HepG2 (cell line): ENCODE data around the gene KCNH6. TPM values are rescaled to one million over a fixed set of nuclear protein-coding genes. Genes with fewer than 3 reads are reported as not detected.

Source experiments
- ATF7-NPFF ChIP-seq: sonication (generic); formaldehyde crosslinking; IDR thresholded peaks from 2 replicates; pipeline ENCODE4 v1.8.1; 2023; ENCODE audit warnings: mild to moderate bottlenecking, low read depth, missing genetic modification reagents, moderate library complexity
- BRF2 ChIP-seq: sonication (generic); formaldehyde crosslinking; IDR thresholded peaks from 2 replicates; pipeline ENCODE4 v1.8.1; 2022; ENCODE audit warnings: mild to moderate bottlenecking, missing genetic modification reagents
- DBP ChIP-seq: sonication (generic); formaldehyde crosslinking; IDR thresholded peaks from 2 replicates; pipeline ENCODE4 v1.4.0; 2020; ENCODE audit warnings: missing genetic modification reagents; ENCODE audit errors: not compliant biosample characterization
- ELF1 ChIP-seq: sonication (generic); formaldehyde crosslinking; IDR thresholded peaks from 2 replicates; pipeline ENCODE4 v1.4.0; 2020; ENCODE audit warnings: missing genetic modification reagents
- GATAD2A ChIP-seq: IDR thresholded peaks from 2 replicates; pipeline ENCODE4 v1.6.1; 2016
- GTF3A ChIP-seq: sonication (generic); formaldehyde crosslinking; conservative IDR thresholded peaks from 2 replicates; pipeline ENCODE4 v1.4.0; 2020; ENCODE audit warnings: mild to moderate bottlenecking, missing genetic modification reagents
- MAZ ChIP-seq, 2 experiments: sonication (generic) in 1 of 2; formaldehyde crosslinking in 1 of 2; IDR thresholded peaks; 2 replicates each; pipeline versions ENCODE4 v1.5.0 to v1.6.1; 2012 to 2020; ENCODE audit warnings: low read depth in 2 of 2, mild to moderate bottlenecking in 2 of 2, borderline replicate concordance in 1 of 2, improper control_type of control experiment in 1 of 2, low read length in 1 of 2, missing genetic modification reagents in 1 of 2, moderate library complexity in 1 of 2
- MEF2D ChIP-seq: sonication (generic); formaldehyde crosslinking; IDR thresholded peaks from 2 replicates; pipeline ENCODE4 v1.5.1; 2020; ENCODE audit warnings: mild to moderate bottlenecking, missing genetic modification reagents
- NONO ChIP-seq, 2 experiments: fragments of 450-650 bp in 1 of 2; sonication (generic) in 1 of 2; formaldehyde crosslinking in 1 of 2; IDR thresholded peaks in 1 of 2; conservative IDR thresholded peaks in 1 of 2; 2 replicates each; pipeline versions ENCODE4 v1.6.1 to v1.8.0; 2017 to 2022; ENCODE audit warnings: mild to moderate bottlenecking in 1 of 2, missing genetic modification reagents in 1 of 2, moderate library complexity in 1 of 2
- RORA ChIP-seq: sonication (generic); formaldehyde crosslinking; IDR thresholded peaks from 2 replicates; pipeline ENCODE4 v1.5.0; 2020; ENCODE audit warnings: mild to moderate bottlenecking, missing genetic modification reagents, moderate library complexity
- TBP ChIP-seq: sonication (generic); formaldehyde crosslinking; IDR thresholded peaks from 2 replicates; pipeline ENCODE4 v1.5.0; 2020; ENCODE audit warnings: missing genetic modification reagents
- TCF7 ChIP-seq: sonication (generic); IDR thresholded peaks from 2 replicates; pipeline ENCODE4 v1.6.1; 2016; ENCODE audit warnings: antibody characterized with exemption, low read depth
- TFAP4 ChIP-seq: sonication (generic); IDR thresholded peaks from 2 replicates; pipeline ENCODE4 v1.6.1; 2016; ENCODE audit warnings: low read depth, borderline replicate concordance
- ZBTB38 ChIP-seq: sonication (generic); formaldehyde crosslinking; IDR thresholded peaks from 2 replicates; pipeline ENCODE4 v1.5.1; 2020; ENCODE audit warnings: mild to moderate bottlenecking, missing genetic modification reagents
- ZBTB49 ChIP-seq: sonication (generic); formaldehyde crosslinking; IDR thresholded peaks from 2 replicates; pipeline ENCODE4 v1.4.0; 2020; ENCODE audit warnings: missing genetic modification reagents, borderline replicate concordance
- ZFAT ChIP-seq: sonication (generic); formaldehyde crosslinking; conservative IDR thresholded peaks from 2 replicates; pipeline ENCODE4 v1.8.1; 2023; ENCODE audit warnings: missing genetic modification reagents, inconsistent platforms
- ZNF264 ChIP-seq: sonication (generic); formaldehyde crosslinking; IDR thresholded peaks from 2 replicates; pipeline ENCODE4 v1.4.0; 2020; ENCODE audit warnings: missing genetic modification reagents
- ZNF598 ChIP-seq: sonication (generic); formaldehyde crosslinking; IDR thresholded peaks from 2 replicates; pipeline ENCODE4 v1.5.1; 2020; ENCODE audit warnings: mild to moderate bottlenecking, missing genetic modification reagents, borderline replicate concordance
- ZNF788 ChIP-seq: sonication (generic); formaldehyde crosslinking; IDR thresholded peaks from 2 replicates; pipeline ENCODE4 v1.5.0; 2020; ENCODE audit warnings: mild to moderate bottlenecking, missing genetic modification reagents, borderline replicate concordance
- polyA plus RNA-seq, 8 experiments: library from polyadenylated mRNA; depleted of rRNA in 3 of 8; stranded (reverse) in 7 of 8; unstranded in 1 of 8; fragments of >200 nt; fragmentation: Illumina TruSeq in 4 of 8; extraction: Trizol in 4 of 8; gene quantifications; 2 replicates each; pipeline versions ENCODE4 v1.2.1 to v1.2.3, GENCODE V29; 2011 to 2016; ENCODE audit warnings: low read depth in 4 of 8, missing spikeins in 1 of 8, mixed read lengths in 1 of 8; ENCODE audit not compliant: insufficient read depth in 1 of 8
- total RNA-seq, 5 experiments: library from RNA; depleted of rRNA; stranded (reverse); fragments of >200 nt; fragmentation: Illumina TruSeq; extraction: Trizol; gene quantifications; 2 replicates each; pipeline ENCODE4 v1.2.3, GENCODE V29; 2016; ENCODE audit warnings: low read depth in 1 of 5

Gene KCNH6
- total and polyA plus RNA-seq, 2 of the 13 experiments (the other 11 are each of a cell fraction or from before 2014, with no cell fraction given): 0.05 to 0.18 TPM

- peak; percentile 58; the same call in 1 of the 2 replicates for TF ChIP-seq ZBTB49
- TF ChIP-seq BRF2: peak; percentile 76; the same call in 1 of the 2 replicates
- no peak for TF ChIP-seq RORA (CRISPR knock-in tag)
- TF ChIP-seq ZFAT (CRISPR knock-in tag): peak; percentile 40; the same call in 1 of the 2 replicates
- peak; percentile 82; the same call in 1 of the 2 replicates for TF ChIP-seq ZBTB38 (CRISPR knock-in tag)
- TF ChIP-seq GTF3A (CRISPR knock-in tag): peak; percentile 84; the same call in 1 of the 2 replicates
- TF ChIP-seq MEF2D (CRISPR knock-in tag): peak; percentile 60
- TF ChIP-seq TCF7: no peak
- no peak for TF ChIP-seq TFAP4
- TF ChIP-seq ATF7-NPFF: no peak
- TF ChIP-seq ZNF264 (CRISPR knock-in tag): peak; percentile 98
- TF ChIP-seq ELF1 (CRISPR knock-in tag): peak; percentile 99
- TF ChIP-seq TBP (CRISPR knock-in tag): no peak; the same call in none of the 2 replicates
- peak; percentile 76 for TF ChIP-seq DBP
- peak; percentile 96 for TF ChIP-seq MAZ (IDR thresholded peaks at IDR 0.05; ENCODE audit: borderline replicate concordance, low read depth, low read length)
- TF ChIP-seq MAZ (CRISPR knock-in tag; IDR thresholded peaks at IDR 0.05; ENCODE audit: low read depth): peak; percentile 93
- peak; percentile 72; the same call in 1 of the 2 replicates for TF ChIP-seq ZNF598
- TF ChIP-seq NONO (IDR thresholded peaks at IDR 0.05): no peak
- TF ChIP-seq NONO (CRISPR knock-in tag; conservative IDR thresholded peaks at IDR 0.05): peak; percentile 42; the same call in 1 of the 2 replicates
- TF ChIP-seq ZNF788 (CRISPR knock-in tag): peak; percentile 80
- 0 out of 2 replicates have a peak, but pooled peaks have one; percentile 18 for TF ChIP-seq GATAD2A (CRISPR knock-in tag)
Measured at GRCh38 chr17:63549946-63550816, 27.0 kb downstream of the KCNH6 start, which contains the start of gene DCAF7 (continued).
